T47D (cell line): Measurements from ENCODE around the gene CD52.
"Not testable (repeated sequence)": the region's sequence is repeated elsewhere in the genome, so short reads cannot be mapped to it uniquely, and the experiment has no call there.

ENCODE experiments used
- DNase-seq, 2 experiments: peaks; one replicate each; pipeline versions ENCODE4 v3.0.0 to v3.0.0-alpha.2; 2011 to 2012; ENCODE audit warnings: low read depth in 1 of 2, low spot score in 1 of 2
- JUND ChIP-seq: IDR thresholded peaks from 2 replicates; pipeline ENCODE4 v1.6.1; 2012; ENCODE audit warnings: low read depth
- in situ Hi-C: cut with HindIII; loops from 2 replicates; pipeline ENCODE4 v1.10.0; 2016; ENCODE audit warnings: low sequenced_read_pairs, low pct_unique_long_range_greater_than_20kb

The CD52 gene

GRCh38 chr1:26297791-26298124, 20.0 kb upstream of the CD52 start:
- DNase-seq, result no peak
- in situ Hi-C loops, result no loop called here
- no peak for TF ChIP-seq JUND

DNA sequence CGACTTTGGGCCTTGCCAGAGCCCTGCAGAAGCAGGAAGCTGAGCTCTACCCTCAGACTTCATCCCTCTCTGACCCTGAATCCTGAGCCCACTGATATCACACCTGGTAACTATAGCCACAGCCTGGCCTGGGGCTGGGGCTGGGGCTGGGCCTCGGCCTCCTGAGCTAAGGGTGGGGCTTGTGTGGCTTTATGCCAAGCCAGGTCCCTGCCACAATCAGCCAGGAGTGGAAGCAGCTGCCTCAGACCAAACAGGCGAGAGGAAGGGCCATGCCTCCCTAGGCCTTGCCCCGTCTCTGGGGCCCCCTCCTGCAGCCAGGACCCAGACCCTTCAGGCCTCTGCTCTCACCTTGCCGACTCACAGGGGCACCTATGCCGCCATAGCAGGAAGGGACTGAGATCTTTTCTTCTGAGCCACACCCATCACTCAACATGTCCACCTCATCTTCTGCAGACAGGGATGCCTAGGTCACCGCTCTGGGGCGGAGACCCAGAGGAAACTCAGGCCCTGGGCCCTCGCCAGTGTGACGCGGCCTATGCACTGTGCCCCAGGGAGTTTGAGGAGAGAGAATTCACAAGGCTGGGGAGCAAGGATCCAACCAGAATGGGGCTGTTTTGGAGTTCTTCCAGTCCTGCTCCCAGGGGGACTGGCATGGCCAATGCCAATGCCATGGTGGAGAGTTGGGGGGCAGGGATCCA, 17.0 kb upstream of the CD52 start:
- DNase-seq, result no peak
- TF ChIP-seq JUND, result no peak
- in situ Hi-C loops, result no loop called here

- in situ Hi-C loops, result no loop called here
- TF ChIP-seq JUND, result no peak
- DNase-seq, result no peak
Measured at GRCh38 chr1:26302733-26303405, 14.9 kb upstream of the CD52 start.

DNA sequence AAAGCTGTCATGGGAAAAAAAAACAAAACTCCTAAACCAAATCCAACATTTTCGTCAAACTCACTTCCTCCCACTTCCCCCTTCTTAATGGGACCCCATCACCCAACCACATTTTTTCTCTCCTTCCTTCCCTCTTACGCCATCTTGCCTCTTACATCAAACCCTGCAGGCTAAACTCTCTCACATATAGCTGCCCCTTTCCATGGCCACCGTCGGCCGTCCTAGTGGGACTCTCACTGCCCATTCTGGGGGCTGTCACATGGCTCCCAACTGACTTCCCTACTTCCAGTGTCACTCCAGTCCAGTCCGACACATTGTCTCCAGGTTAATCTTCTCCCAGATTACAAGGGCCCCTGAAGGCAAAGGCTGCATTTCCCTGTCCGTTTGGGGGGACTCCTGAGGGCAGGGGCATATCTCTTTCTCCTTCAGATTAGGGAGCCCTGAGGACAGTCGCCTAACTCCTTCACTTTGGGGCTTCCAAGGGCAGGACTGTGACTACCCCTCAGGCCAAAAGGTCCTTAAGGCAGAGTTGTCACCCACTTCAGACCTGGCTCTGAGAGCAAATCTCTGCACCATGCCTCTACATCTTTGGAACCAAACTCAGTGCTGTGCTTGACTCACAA, 12.0 kb upstream of the CD52 start:
- no peak for TF ChIP-seq JUND

GRCh38 chr1:26306290-26307229, 11.2 kb upstream of the CD52 start, which contains the start of gene UBXN11:
UBXN11 (minus strand) TSS chr1:26306636; CDS start chr1:26302883, 3,753 bp downstream.
- in situ Hi-C loops, result no loop called here
- peak; percentile 97 to 98 for DNase-seq
- no peak for TF ChIP-seq JUND

More for the DNA sequence above, 12.0 kb upstream of the CD52 start:
- in situ Hi-C loops, result no loop called here
- no peak for DNase-seq

DNA sequence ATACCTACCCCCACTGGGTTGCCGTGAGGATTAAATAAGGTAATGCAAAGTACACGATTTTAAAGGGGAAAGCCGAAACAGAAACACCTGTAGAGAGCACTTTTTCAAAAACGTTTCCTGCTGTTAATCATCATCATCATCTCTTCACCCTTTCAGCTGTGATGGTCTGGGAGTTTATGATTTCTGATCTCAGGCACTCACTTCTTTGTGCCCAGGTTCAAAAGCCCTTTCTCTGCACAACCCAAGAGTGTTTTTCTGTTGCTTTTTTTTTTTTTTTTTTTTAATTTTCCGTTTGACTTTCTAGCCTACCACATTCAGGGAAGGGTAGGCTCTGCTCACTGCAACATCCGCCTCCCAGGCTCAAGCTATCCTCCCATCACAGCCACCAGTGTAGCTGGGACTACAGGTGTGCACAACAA, 10.4 kb upstream of the CD52 start:
- no peak for TF ChIP-seq JUND
- DNase-seq, result no peak
- in situ Hi-C loops, result no loop called here

- DNase-seq, in situ Hi-C loops: not testable (repeated sequence)
Measured at GRCh38 chr1:26307966-26308899, 9.5 kb upstream of the CD52 start.

DNA sequence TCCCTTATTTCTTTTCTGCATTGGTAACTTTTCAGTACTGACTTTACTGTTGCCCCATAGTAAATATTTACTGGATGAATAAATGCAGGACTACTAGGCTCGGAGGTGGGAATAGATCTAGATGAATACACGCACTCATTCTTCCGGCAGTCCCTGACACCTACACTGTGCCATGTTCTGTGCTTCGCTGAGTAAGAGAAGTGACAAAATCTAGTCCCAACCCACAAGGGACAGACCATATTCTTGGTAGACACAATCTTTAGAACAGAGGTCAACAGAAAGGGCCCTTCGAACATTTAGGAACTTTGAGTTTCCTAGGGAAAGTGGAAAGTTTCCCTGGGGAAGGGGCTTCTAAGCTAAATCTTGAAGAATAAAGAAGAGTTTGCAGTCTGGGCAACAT, 3.3 kb upstream of the CD52 start:
- TF ChIP-seq JUND, result no peak
- in situ Hi-C loops, result no loop called here

DNA sequence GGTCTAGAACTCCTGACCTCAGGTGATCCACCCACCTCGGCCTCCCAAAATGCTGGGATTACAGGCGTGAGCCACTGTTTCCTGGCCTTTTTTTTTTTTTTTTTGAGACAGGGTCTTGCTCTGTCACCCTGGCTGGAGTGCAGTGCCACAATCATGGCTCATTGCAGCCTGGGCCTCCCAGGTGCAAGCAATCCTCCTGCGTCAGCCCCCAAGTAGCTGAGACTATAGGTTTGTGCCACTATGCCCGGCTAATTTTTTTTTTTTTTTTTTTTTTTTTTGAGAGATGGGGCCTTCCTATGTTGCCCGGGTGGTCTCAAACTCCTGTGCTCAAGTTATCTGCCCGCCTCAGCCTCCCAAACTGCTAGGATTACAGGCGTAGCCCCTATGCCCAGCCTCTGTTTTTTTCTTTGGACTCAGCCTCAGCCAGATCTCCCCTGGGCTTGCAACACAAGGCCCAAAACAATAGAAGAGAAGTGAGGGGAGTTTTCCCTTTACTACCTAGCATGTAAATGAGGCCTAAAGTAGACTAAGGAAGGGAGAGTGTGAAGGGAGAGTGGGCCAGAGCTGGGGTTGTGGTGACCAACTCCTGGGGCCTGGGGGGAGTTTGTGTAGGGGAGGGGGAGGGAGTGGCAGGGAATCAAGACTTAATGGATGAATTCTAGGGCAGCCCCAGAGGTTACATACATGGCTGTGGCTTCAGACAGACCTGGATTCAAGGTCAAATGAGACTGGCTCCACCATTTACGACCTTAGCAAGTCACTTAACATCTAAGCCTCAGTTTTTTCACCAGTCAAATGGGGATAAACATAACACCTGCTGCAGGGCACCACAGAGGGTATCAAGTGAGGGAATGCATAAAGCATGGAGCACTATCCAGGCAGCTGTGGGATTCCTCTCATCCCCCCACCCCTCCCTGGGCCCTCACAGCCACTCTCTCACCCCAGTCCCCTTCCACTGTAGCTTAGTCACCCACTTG, 1.6 kb upstream of the CD52 start:
- no peak for DNase-seq
- in situ Hi-C loops, result no loop called here
- no peak for TF ChIP-seq JUND

More for the DNA sequence above, 3.3 kb upstream of the CD52 start:
- DNase-seq, result no peak

GRCh38 chr1:26317146-26317545, 612 bp upstream of the CD52 start:
- in situ Hi-C loops, result no loop called here
- TF ChIP-seq JUND, result no peak
- no peak for DNase-seq
